Heart left ventricle (tissue), 13 donors: ENCODE measurements around the gene CDC42.

ENCODE experiments used
- CTCF ChIP-seq, 12 donors: fragments of 200-600 bp; sonication (generic) in 4 of 12; IDR thresholded peaks; one replicate each; pipeline versions ENCODE4 v1.5.0 to v1.8.0; 2018 to 2022; ENCODE audit warnings: antibody characterized with exemption in 12 of 12, mild to moderate bottlenecking in 5 of 12
- POLR2A ChIP-seq, 2 donors: fragments of 450-650 bp; IDR thresholded peaks; one replicate each; pipeline ENCODE4 v1.6.1; 2017; ENCODE audit warnings: antibody characterized with exemption in 2 of 2, mild to moderate bottlenecking in 2 of 2, moderate library complexity in 2 of 2
- donor health status: ischemic (EF 13 %, LVEDD 7.1; RV severe dilation, severe dysfunction).
- donor health status: DM: no; HTN: yes; CAD: no.
- donor health status: DM: no; HTN: no; CAD: no.
- donor health status: ischemic (EF 25% LVEDD 6.9; RV normal size, moderate dysfunction).
- donor health status: ischemic (EF 25% LVEDD 5.7; RV mildly dilated, moderate dysfunction).
- donor health status: ischemic (EF 35%, LVEDD 5.7; RV mildly dilated, moderate dysfunction).
- donor health status: nonischemic (EF 11% LVEDD 7.7; RV severe dilation, severe dysfunction).
- donor health status: DM: yes; HTN: yes; CAD: no.
- donor health status: PGD.
- donor health status: ischemic (EF 29% LVEDD 5.4; RV normal size, mild dysfunction).
- donor health status: nonischemic (EF 23%, LVEDD 6.1; RV moderate dilation, normal function).

- TF ChIP-seq CTCF (IDR thresholded peaks at IDR 0.05) (no peak), POLR2A (IDR thresholded peaks at IDR 0.05) (no peak)
Measured at GRCh38 chr1:22071511-22071910, 19.0 kb downstream of the CDC42 start.
